Breast epithelium (tissue), 4 donors: ENCODE data around the gene CGN. TPM values are rescaled to one million over a fixed set of nuclear protein-coding genes. Genes with fewer than 3 reads are reported as not detected.

Source experiments
- DNase-seq, 2 donors: peaks; one replicate each; pipeline ENCODE4 v3.0.0-alpha.2; 2019; ENCODE audit warnings: low spot score in 2 of 2
- H3K27ac ChIP-seq, 2 donors: fragments of 200-600 bp; sonication (generic) in 1 of 2; one replicate each; pipeline ENCODE4 v1.5.1; 2016 to 2019; ENCODE audit warnings: mild to moderate bottlenecking in 1 of 2
- H3K27me3 ChIP-seq, 2 donors: fragments of 200-600 bp; sonication (generic) in 1 of 2; one replicate each; pipeline versions ENCODE4 v1.5.1 to v1.6.0; 2017 to 2019; ENCODE audit warnings: control low read depth in 1 of 2, mild to moderate bottlenecking in 1 of 2
- H3K36me3 ChIP-seq: fragments of 200-600 bp; one replicate; pipeline ENCODE4 v1.5.1; 2019
- H3K4me1 ChIP-seq, 2 donors: fragments of 200-600 bp; sonication (generic); one replicate each; pipeline ENCODE4 v1.5.1; 2016 to 2019; ENCODE audit warnings: control low read depth in 1 of 2
- H3K4me3 ChIP-seq, 3 donors: fragments of 200-600 bp; sonication (generic); 1 replicate in 2 of 3; 2 replicates in 1 of 3; pipeline ENCODE4 v1.5.1; 2016 to 2019; ENCODE audit warnings: mild to moderate bottlenecking in 3 of 3, moderate library complexity in 2 of 3
- H3K9me3 ChIP-seq, 2 donors: fragments of 200-600 bp; sonication (generic) in 1 of 2; one replicate each; pipeline ENCODE4 v1.5.1; 2016 to 2019; ENCODE audit warnings: control low read depth in 1 of 2
- POLR2A ChIP-seq: fragments of 450-650 bp; IDR thresholded peaks from one replicate; pipeline ENCODE4 v1.6.1; 2016; ENCODE audit warnings: antibody characterized with exemption, mild to moderate bottlenecking, moderate library complexity
- POLR2AphosphoS5 ChIP-seq, 3 donors: sonication (generic); formaldehyde crosslinking; IDR thresholded peaks; one replicate each; pipeline ENCODE4 v1.6.1; 2017; ENCODE audit warnings: antibody characterized with exemption in 3 of 3
- intact Hi-C: fragments of 100-400 bp; cut with DNase I; formaldehyde crosslinking; loops from one replicate; pipeline ENCODE4 v1.15.1; 2023; ENCODE audit warnings: low total_unique reads
- total RNA-seq, 3 donors: library from RNA; depleted of rRNA; stranded (reverse); fragments of >200 nt; gene quantifications; one replicate each; pipeline ENCODE4 v1.1.0, GENCODE V29; 2016
- TF ChIP-seq, protein P1 (sequence below), 3 donors: fragments of 450-650 bp; IDR thresholded peaks; one replicate each; pipeline ENCODE4 v1.5.1; 2016 to 2017; ENCODE audit warnings: antibody characterized with exemption in 3 of 3, mild to moderate bottlenecking in 3 of 3, moderate library complexity in 3 of 3

Gene CGN
- total RNA-seq, 3 donors from 2014 or later = 0.16 to 28.1 (median 13.4) TPM

DNA sequence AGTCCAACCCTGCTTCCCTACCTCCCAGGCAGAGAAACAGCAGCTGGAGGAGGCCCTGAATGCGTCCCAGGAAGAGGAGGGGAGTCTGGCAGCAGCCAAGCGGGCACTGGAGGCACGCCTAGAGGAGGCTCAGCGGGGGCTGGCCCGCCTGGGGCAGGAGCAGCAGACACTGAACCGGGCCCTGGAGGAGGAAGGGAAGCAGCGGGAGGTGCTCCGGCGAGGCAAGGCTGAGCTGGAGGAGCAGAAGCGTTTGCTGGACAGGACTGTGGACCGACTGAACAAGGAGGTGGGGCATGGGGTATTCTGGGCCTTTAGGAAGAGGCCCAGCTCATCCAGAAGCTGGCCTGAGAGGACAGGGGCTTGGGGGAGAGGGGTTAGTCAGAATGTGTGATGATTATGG, 19.3 kb downstream of the CGN start:
- no peaks in the 10 kb centered on the region for H3K4me1 ChIP-seq
- intact Hi-C loops = no loop called here
- TF ChIP-seq POLR2AphosphoS5 (IDR thresholded peaks at IDR 0.05) (no peak), POLR2A (no peak)
- TF ChIP-seq, protein P1, sequence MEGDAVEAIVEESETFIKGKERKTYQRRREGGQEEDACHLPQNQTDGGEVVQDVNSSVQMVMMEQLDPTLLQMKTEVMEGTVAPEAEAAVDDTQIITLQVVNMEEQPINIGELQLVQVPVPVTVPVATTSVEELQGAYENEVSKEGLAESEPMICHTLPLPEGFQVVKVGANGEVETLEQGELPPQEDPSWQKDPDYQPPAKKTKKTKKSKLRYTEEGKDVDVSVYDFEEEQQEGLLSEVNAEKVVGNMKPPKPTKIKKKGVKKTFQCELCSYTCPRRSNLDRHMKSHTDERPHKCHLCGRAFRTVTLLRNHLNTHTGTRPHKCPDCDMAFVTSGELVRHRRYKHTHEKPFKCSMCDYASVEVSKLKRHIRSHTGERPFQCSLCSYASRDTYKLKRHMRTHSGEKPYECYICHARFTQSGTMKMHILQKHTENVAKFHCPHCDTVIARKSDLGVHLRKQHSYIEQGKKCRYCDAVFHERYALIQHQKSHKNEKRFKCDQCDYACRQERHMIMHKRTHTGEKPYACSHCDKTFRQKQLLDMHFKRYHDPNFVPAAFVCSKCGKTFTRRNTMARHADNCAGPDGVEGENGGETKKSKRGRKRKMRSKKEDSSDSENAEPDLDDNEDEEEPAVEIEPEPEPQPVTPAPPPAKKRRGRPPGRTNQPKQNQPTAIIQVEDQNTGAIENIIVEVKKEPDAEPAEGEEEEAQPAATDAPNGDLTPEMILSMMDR (IDR thresholded peaks at IDR 0.05) = no peak

DNA sequence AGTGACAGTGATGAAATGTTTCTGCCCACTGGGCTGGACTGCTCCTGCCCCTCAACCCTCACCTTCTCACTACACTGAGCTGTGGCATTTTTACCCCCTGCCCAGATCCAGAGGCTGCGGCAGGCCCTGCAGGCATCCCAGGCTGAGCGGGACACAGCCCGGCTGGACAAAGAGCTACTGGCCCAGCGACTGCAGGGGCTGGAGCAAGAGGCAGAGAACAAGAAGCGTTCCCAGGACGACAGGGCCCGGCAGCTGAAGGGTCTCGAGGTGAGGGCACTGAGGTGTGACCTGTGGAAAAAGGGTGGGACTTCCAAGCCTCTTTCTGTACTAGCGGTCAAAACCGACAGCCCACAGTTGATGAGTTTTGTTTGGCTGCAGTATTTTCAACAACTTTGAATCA, 22.7 kb downstream of the CGN start:
- intact Hi-C loops = no loop called here
- H3K4me1 ChIP-seq = no peaks in the 10 kb centered on the region
- H3K4me3 ChIP-seq = no peak overlapping the region
- H3K27ac ChIP-seq = no peak overlapping the region
- TF ChIP-seq POLR2A (no peak), POLR2AphosphoS5 (IDR thresholded peaks at IDR 0.05) (no peak)
- TF ChIP-seq, protein P1 (IDR thresholded peaks at IDR 0.05) = no peak
- no peak for DNase-seq
- H3K27me3 ChIP-seq = no peaks in the 10 kb centered on the region
- H3K36me3 ChIP-seq = no peaks in the 10 kb centered on the region
- H3K9me3 ChIP-seq = no peaks in the 10 kb centered on the region

More for the DNA sequence above, 19.3 kb downstream of the CGN start:
- no peak overlapping the region for H3K4me3 ChIP-seq
- no peaks in the 10 kb centered on the region for H3K36me3 ChIP-seq
- no peaks in the 10 kb centered on the region for H3K27me3 ChIP-seq
- DNase-seq = no peak
- H3K27ac ChIP-seq = no peak overlapping the region
- no peaks in the 10 kb centered on the region for H3K9me3 ChIP-seq

DNA sequence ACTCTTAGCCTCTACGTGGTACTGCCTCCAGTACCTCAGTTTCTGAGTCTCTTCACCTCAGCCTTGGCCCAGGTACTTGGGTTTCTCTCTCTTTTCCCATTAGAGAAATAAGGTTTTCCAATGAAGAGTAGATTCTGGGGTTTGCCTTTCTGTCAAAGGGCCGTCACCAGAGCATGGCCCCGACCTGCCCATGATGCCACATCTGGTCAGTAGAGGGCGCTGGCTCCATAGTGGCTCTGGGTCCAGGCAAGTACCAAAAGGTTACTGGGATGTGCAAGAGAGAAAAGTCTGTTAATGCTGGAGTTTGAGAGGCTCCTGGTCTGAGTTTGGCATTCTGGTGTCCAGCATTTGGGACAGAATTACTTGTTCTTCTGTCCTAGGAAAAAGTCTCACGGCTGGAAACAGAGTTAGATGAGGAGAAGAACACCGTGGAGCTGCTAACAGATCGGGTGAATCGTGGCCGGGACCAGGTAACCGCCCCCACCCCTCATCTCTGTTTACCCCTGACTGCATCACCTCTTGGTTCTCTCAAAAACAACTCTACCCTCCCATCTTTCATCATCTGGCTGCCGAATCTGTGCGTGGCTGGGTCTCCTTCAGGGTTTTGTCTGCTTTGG, 23.6 kb downstream of the CGN start:
- H3K36me3 ChIP-seq = no peaks in the 10 kb centered on the region
- DNase-seq = peak; percentile 50 to 71
- no peaks in the 10 kb centered on the region for H3K4me1 ChIP-seq
- intact Hi-C loops = no loop called here
- H3K4me3 ChIP-seq = no peak overlapping the region
- H3K27me3 ChIP-seq = no peaks in the 10 kb centered on the region
- no peak for TF ChIP-seq POLR2A
- TF ChIP-seq, protein P1 (IDR thresholded peaks at IDR 0.05) = peak; percentile 46 to 70 (median 69)
- peak in 1 of 3 donors; percentile 13 for TF ChIP-seq POLR2AphosphoS5 (IDR thresholded peaks at IDR 0.05)
- H3K9me3 ChIP-seq = no peaks in the 10 kb centered on the region
- H3K27ac ChIP-seq = peak overlapping the region in 1 of 2 donors; percentile 13

DNA sequence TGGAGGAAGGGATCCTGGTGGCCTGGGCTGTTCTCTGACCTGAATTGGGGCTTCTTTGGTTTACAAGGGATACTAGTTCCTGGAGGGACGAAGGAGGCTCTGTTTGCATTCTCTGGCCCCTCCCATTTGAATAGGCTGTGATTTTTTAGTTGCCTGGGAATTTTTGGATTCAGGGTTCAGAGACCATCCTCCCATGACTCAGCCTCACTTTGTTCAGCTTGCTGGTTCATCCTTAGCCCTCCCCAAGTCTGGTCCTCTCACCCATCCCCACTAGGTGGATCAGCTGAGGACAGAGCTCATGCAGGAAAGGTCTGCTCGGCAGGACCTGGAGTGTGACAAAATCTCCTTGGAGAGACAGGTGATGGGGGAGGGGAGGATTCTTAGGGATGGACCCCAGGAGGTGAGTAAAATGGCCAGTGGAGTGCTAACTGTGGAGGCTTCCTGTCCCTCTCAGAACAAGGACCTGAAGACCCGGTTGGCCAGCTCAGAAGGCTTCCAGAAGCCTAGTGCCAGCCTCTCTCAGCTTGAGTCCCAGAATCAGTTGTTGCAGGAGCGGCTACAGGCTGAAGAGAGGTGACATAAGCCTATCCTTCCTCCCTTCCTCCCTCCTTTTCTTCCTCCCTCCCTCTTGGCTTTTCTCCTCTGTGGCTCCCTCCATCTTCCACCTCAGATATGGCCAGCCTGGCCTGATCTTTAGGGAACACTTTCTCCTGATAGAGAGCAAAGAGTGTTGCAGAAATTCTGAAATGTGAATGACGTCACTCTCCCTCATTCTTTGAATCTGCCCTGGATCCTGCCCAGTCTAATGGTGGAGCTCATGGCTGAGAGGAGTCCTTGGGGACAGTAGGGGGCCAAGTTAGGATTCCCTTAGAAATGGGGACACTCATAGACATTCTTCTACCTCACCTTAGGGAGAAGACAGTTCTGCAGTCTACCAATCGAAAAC, 24.4 kb downstream of the CGN start:
- TF ChIP-seq POLR2AphosphoS5 (IDR thresholded peaks at IDR 0.05) = no peak
- TF ChIP-seq POLR2A = no peak
- TF ChIP-seq, protein P1 (IDR thresholded peaks at IDR 0.05) = no peak
- peak overlapping the region in 1 of 2 donors; percentile 13 for H3K27ac ChIP-seq
- H3K4me3 ChIP-seq = no peak overlapping the region
- H3K4me1 ChIP-seq = no peaks in the 10 kb centered on the region
- DNase-seq = no peak
- no peaks in the 10 kb centered on the region for H3K36me3 ChIP-seq
- no peaks in the 10 kb centered on the region for H3K27me3 ChIP-seq
- no peaks in the 10 kb centered on the region for H3K9me3 ChIP-seq
- intact Hi-C loops = no loop called here

DNA sequence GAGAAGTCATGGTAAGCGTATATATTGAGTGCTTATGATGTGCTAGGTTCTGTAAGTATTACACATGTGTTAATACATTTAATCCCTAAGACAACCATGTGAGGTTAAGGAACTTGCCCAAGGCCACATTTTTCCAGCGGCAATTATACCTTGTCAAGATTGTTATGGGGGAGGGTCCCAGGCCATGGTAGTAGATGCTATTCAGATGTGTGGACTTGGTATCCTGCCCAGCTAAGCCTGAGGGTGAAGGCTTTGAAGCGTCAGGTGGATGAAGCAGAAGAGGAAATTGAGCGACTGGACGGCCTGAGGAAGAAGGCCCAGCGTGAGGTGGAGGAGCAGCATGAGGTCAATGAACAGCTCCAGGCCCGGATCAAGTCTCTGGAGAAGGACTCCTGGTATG, 25.3 kb downstream of the CGN start:
- Histone ChIP-seq H3K36me3 (no peaks in the 10 kb centered on the region), H3K27me3 (no peaks in the 10 kb centered on the region), H3K4me3 (no peak overlapping the region), H3K27ac (no peak overlapping the region), H3K9me3 (no peaks in the 10 kb centered on the region), H3K4me1 (peaks cover 0 to 5% of the 10 kb centered on the region in 2 donors)
- intact Hi-C loops = no loop called here
- TF ChIP-seq POLR2A (no peak), POLR2AphosphoS5 (IDR thresholded peaks at IDR 0.05) (no peak)
- TF ChIP-seq, protein P1 (IDR thresholded peaks at IDR 0.05) = no peak
- no peak for DNase-seq
